ENCODE data around the gene ARSJ.

The ARSJ gene

GRCh38 chr4:113977526-113977855 lies 2.0 kb downstream of the ARSJ start:
- Histone ChIP-seq H3F3A (ENCODE audit: insufficient read depth, low read length) (no peaks in the 10 kb centered on the region), H3K4me3 (ENCODE audit: low read depth, low read length, poor library complexity, severe bottlenecking) (no peak overlapping the region), H3K36me3 (ENCODE audit: insufficient read depth, low read length) (no peaks in the 10 kb centered on the region), H3K9ac (ENCODE audit: low read length) (no peak overlapping the region), H3K27ac (ENCODE audit: low read depth, low read length, poor library complexity, severe bottlenecking) (no peak overlapping the region), H3K4me1 (ENCODE audit: insufficient read depth, low read length, severe bottlenecking) (no peaks in the 10 kb centered on the region), H3K79me2 (ENCODE audit: insufficient read depth, low read length) (no peaks in the 10 kb centered on the region), H3K4me2 (ENCODE audit: low read length) (no peak overlapping the region), H4K20me1 (ENCODE audit: insufficient read depth, low read length) (no peaks in the 10 kb centered on the region), H3K9me2 (ENCODE audit: low read depth, low read length) (no peaks in the 10 kb centered on the region), H2AFZ (ENCODE audit: low read length) (no peak overlapping the region), H3K9me3 (ENCODE audit: low read length) (0 out of 2 replicates have a peak, but pooled peaks cover 4% of the 10 kb centered on the region), H3K27me3 (ENCODE audit: insufficient read depth, low read length) (no peaks in the 10 kb centered on the region)
- no peak for TF ChIP-seq EZH2 (IDR thresholded peaks at IDR 0.05; ENCODE audit: borderline replicate concordance, low read length)
- TF ChIP-seq, protein P1, sequence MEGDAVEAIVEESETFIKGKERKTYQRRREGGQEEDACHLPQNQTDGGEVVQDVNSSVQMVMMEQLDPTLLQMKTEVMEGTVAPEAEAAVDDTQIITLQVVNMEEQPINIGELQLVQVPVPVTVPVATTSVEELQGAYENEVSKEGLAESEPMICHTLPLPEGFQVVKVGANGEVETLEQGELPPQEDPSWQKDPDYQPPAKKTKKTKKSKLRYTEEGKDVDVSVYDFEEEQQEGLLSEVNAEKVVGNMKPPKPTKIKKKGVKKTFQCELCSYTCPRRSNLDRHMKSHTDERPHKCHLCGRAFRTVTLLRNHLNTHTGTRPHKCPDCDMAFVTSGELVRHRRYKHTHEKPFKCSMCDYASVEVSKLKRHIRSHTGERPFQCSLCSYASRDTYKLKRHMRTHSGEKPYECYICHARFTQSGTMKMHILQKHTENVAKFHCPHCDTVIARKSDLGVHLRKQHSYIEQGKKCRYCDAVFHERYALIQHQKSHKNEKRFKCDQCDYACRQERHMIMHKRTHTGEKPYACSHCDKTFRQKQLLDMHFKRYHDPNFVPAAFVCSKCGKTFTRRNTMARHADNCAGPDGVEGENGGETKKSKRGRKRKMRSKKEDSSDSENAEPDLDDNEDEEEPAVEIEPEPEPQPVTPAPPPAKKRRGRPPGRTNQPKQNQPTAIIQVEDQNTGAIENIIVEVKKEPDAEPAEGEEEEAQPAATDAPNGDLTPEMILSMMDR (IDR thresholded peaks at IDR 0.05; ENCODE audit: low read length), result no peak

GRCh38 chr4:113976741-113977525 lies 2.5 kb downstream of the ARSJ start:
- Histone ChIP-seq H3K79me2 (ENCODE audit: insufficient read depth, low read length) (no peaks in the 10 kb centered on the region), H3K4me3 (ENCODE audit: low read depth, low read length, poor library complexity, severe bottlenecking) (no peak overlapping the region), H3K4me1 (ENCODE audit: insufficient read depth, low read length, severe bottlenecking) (no peaks in the 10 kb centered on the region), H3F3A (ENCODE audit: insufficient read depth, low read length) (no peaks in the 10 kb centered on the region), H3K9me3 (ENCODE audit: low read length) (0 out of 2 replicates have a peak, but pooled peaks cover 4% of the 10 kb centered on the region), H3K9me2 (ENCODE audit: low read depth, low read length) (no peaks in the 10 kb centered on the region), H3K27me3 (ENCODE audit: insufficient read depth, low read length) (no peaks in the 10 kb centered on the region), H3K9ac (ENCODE audit: low read length) (no peak overlapping the region), H3K4me2 (ENCODE audit: low read length) (no peak overlapping the region), H3K27ac (ENCODE audit: low read depth, low read length, poor library complexity, severe bottlenecking) (no peak overlapping the region), H4K20me1 (ENCODE audit: insufficient read depth, low read length) (no peaks in the 10 kb centered on the region), H3K36me3 (ENCODE audit: insufficient read depth, low read length) (no peaks in the 10 kb centered on the region), H2AFZ (ENCODE audit: low read length) (no peak overlapping the region)
- TF ChIP-seq, protein P1 (IDR thresholded peaks at IDR 0.05; ENCODE audit: low read length), result no peak
- no peak for TF ChIP-seq EZH2 (IDR thresholded peaks at IDR 0.05; ENCODE audit: borderline replicate concordance, low read length)

GRCh38 chr4:113975578-113975977 lies 3.9 kb downstream of the ARSJ start:
- H3K36me3 ChIP-seq (ENCODE audit: insufficient read depth, low read length), result no peaks in the 10 kb centered on the region
- 0 out of 2 replicates have a peak, but pooled peaks cover 4% of the 10 kb centered on the region for H3K9me3 ChIP-seq (ENCODE audit: low read length)
- TF ChIP-seq, protein P1 (IDR thresholded peaks at IDR 0.05; ENCODE audit: low read length), result no peak
- no peak for TF ChIP-seq EZH2 (IDR thresholded peaks at IDR 0.05; ENCODE audit: borderline replicate concordance, low read length)
- H3K27me3 ChIP-seq (ENCODE audit: insufficient read depth, low read length), result no peaks in the 10 kb centered on the region
- no peak overlapping the region for H3K9ac ChIP-seq (ENCODE audit: low read length)
- H3K4me2 ChIP-seq (ENCODE audit: low read length), result no peak overlapping the region
- no peak overlapping the region for H3K4me3 ChIP-seq (ENCODE audit: low read depth, low read length, poor library complexity, severe bottlenecking)
- no peaks in the 10 kb centered on the region for H3K4me1 ChIP-seq (ENCODE audit: insufficient read depth, low read length, severe bottlenecking)
- H3K79me2 ChIP-seq (ENCODE audit: insufficient read depth, low read length), result no peaks in the 10 kb centered on the region
- H3F3A ChIP-seq (ENCODE audit: insufficient read depth, low read length), result no peaks in the 10 kb centered on the region
- H2AFZ ChIP-seq (ENCODE audit: low read length), result no peak overlapping the region
- no peaks in the 10 kb centered on the region for H3K9me2 ChIP-seq (ENCODE audit: low read depth, low read length)
- no peak overlapping the region for H3K27ac ChIP-seq (ENCODE audit: low read depth, low read length, poor library complexity, severe bottlenecking)
- H4K20me1 ChIP-seq (ENCODE audit: insufficient read depth, low read length), result no peaks in the 10 kb centered on the region
